Heart right ventricle (tissue), 16 donors: ENCODE results near the gene CHRNA1. TPM values are rescaled to one million over a fixed set of nuclear protein-coding genes. Genes with fewer than 3 reads are reported as not detected.

Experiments
- ATAC-seq, 8 donors: fragments of 200-7000 bp; cut with Tn5 transposase; one replicate each; pipeline ENCODE4 v1.9.1; 2020; ENCODE audit warnings: mild to moderate bottlenecking in 8 of 8, moderate library complexity in 8 of 8, moderate number of reproducible peaks in 1 of 8
- DNase-seq, 2 donors: peaks; one replicate each; pipeline ENCODE4 v3.0.0-alpha.2; 2020
- H3K27ac ChIP-seq, 10 donors: fragments of 200-600 bp; sonication (generic) in 2 of 10; one replicate each; pipeline versions ENCODE4 v1.5.0 to v1.8.0; 2020 to 2022; ENCODE audit warnings: mild to moderate bottlenecking in 3 of 10
- H3K27me3 ChIP-seq, 7 donors: fragments of 200-600 bp; one replicate each; pipeline ENCODE4 v1.8.0; 2021 to 2022; ENCODE audit warnings: mild to moderate bottlenecking in 2 of 7
- H3K36me3 ChIP-seq, 9 donors: fragments of 200-600 bp; sonication (generic) in 1 of 9; one replicate each; pipeline versions ENCODE4 v1.5.0 to v1.8.0; 2020 to 2022; ENCODE audit warnings: mild to moderate bottlenecking in 2 of 9
- H3K4me1 ChIP-seq, 9 donors: fragments of 200-600 bp; sonication (generic) in 1 of 9; one replicate each; pipeline versions ENCODE4 v1.5.0 to v1.8.0; 2020 to 2022; ENCODE audit warnings: mild to moderate bottlenecking in 4 of 9
- H3K4me3 ChIP-seq, 10 donors: fragments of 200-600 bp; sonication (generic) in 2 of 10; one replicate each; pipeline versions ENCODE4 v1.5.0 to v1.8.0; 2020 to 2022; ENCODE audit warnings: mild to moderate bottlenecking in 7 of 10, moderate library complexity in 2 of 10
- H3K9me3 ChIP-seq, 11 donors: fragments of 200-600 bp in 10 of 11; sonication (generic) in 2 of 11; one replicate each; pipeline versions ENCODE4 v1.5.0 to v1.8.0; 2013 to 2022; ENCODE audit warnings: mild to moderate bottlenecking in 2 of 11, control low read depth in 1 of 11, moderate library complexity in 1 of 11
- CTCF ChIP-seq, 9 donors: fragments of 200-600 bp; sonication (generic) in 2 of 9; IDR thresholded peaks; one replicate each; pipeline versions ENCODE4 v1.5.0 to v1.8.0; 2021 to 2022; ENCODE audit warnings: antibody characterized with exemption in 9 of 9, mild to moderate bottlenecking in 5 of 9, moderate library complexity in 1 of 9
- WGBS, 2 donors: extraction: QIAGEN DNeasy Blood & Tissue Kit; methylation state at CpG; one replicate each; pipeline ENCODE4 v1.1.7; 2013; ENCODE audit warnings: inconsistent platforms in 1 of 2; 5-methylcytosine and 5-hydroxymethylcytosine counted together
- intact Hi-C, 10 donors: fragments of 100-400 bp; cut with DNase I; formaldehyde crosslinking; loops; one replicate each; pipeline versions ENCODE4 v1.11.1 to v1.14.2; 2022
- polyA plus RNA-seq, 2 donors: library from polyadenylated mRNA; stranded (reverse); fragments of 200-250 nt; gene quantifications; one replicate each; pipeline ENCODE4 v1.2.3, GENCODE V29; 2013
- total RNA-seq, 10 donors: library from RNA; stranded (reverse); fragmentation: NEBNext Ultra II Directional in 3 of 10; extraction: Animal tissue kit (Norgen Biotek cat#: 25700) in 3 of 10; gene quantifications; one replicate each; pipeline versions ENCODE4 v1.2.1 to v1.2.4, GENCODE V29; 2021 to 2023
- donor health status: Arrhythmogenic right ventricular cardiomyopathy.
- donor health status: ischemic (EF 13 %, LVEDD 7.1; RV severe dilation, severe dysfunction).
- donor health status: healthy with polysubstance abuse.
- donor health status: DM: no; HTN: yes; CAD: no.
- donor health status: DM: no; HTN: no; CAD: no.
- donor health status: ischemic (EF 25% LVEDD 6.9; RV normal size, moderate dysfunction).
- donor health status: ischemic (EF 25% LVEDD 5.7; RV mildly dilated, moderate dysfunction).
- donor health status: healthy.
- donor health status: DM: yes; HTN: yes; CAD: no.
- donor health status: Ischemic cardiomyopathy.
- donor health status: ischemic (EF 35%, LVEDD 5.7; RV mildly dilated, moderate dysfunction).
- donor health status: nonischemic (EF 11% LVEDD 7.7; RV severe dilation, severe dysfunction).
- donor health status: DM: yes; HTN: yes; CAD: no.
- donor health status: PGD.
- donor health status: ischemic (EF 29% LVEDD 5.4; RV normal size, mild dysfunction).
- donor health status: nonischemic (EF 23%, LVEDD 6.1; RV moderate dilation, normal function).

Gene CHRNA1
- total and polyA plus RNA-seq, 12 donors = 0.07 to 1.3 (median 0.50) TPM; not detected in 5

- no peak for ATAC-seq
- peaks cover 0 to 2% (median 0%) of the 10 kb centered on the region in 7 donors for H3K27me3 ChIP-seq
- peaks cover 0 to 7% (median 0%) of the 10 kb centered on the region in 9 donors for H3K4me1 ChIP-seq
- no peaks in the 10 kb centered on the region for H3K9me3 ChIP-seq
- DNase-seq = no peak
- 86 to 93% methylated on average over 8 of the region's 8 CpGs for WGBS, 2 donors
- TF ChIP-seq CTCF (IDR thresholded peaks at IDR 0.05) = no peak
- H3K36me3 ChIP-seq = no peaks in the 10 kb centered on the region
- no peak overlapping the region for H3K27ac ChIP-seq
- no peak overlapping the region for H3K4me3 ChIP-seq
- intact Hi-C loops = no loop called here
These were observed 26.7 kb upstream of the CHRNA1 start for GRCh38 chr2:174791020-174791419.

GRCh38 chr2:174789001-174789400, 24.7 kb upstream of the CHRNA1 start:
- no peak overlapping the region for H3K27ac ChIP-seq
- H3K4me3 ChIP-seq = no peak overlapping the region
- peaks cover 0 to 9% (median 0%) of the 10 kb centered on the region in 9 donors for H3K4me1 ChIP-seq
- DNase-seq = no peak
- ATAC-seq = no peak
- no peak for TF ChIP-seq CTCF (IDR thresholded peaks at IDR 0.05)
- peaks cover 0 to 2% (median 0%) of the 10 kb centered on the region in 7 donors for H3K27me3 ChIP-seq
- H3K36me3 ChIP-seq = no peaks in the 10 kb centered on the region
- 90 to 91% methylated on average over 16 of the region's 16 CpGs for WGBS, 2 donors
- no peaks in the 10 kb centered on the region for H3K9me3 ChIP-seq
- intact Hi-C loops = no loop called here

- ATAC-seq (peak in 1 of 8 donors; percentile 7), DNase-seq (no peak)
- Histone ChIP-seq H3K4me1 (peaks cover 0 to 9% (median 0%) of the 10 kb centered on the region in 9 donors), H3K36me3 (no peaks in the 10 kb centered on the region), H3K27ac (peak overlapping the region in 1 of 10 donors; percentile 31), H3K27me3 (peaks cover 0 to 2% (median 0%) of the 10 kb centered on the region in 7 donors), H3K4me3 (no peak overlapping the region), H3K9me3 (no peaks in the 10 kb centered on the region)
- WGBS, 2 donors = 58 to 60% methylated on average over 13 to 15 of the region's 15 CpGs
- no peak for TF ChIP-seq CTCF (IDR thresholded peaks at IDR 0.05)
- intact Hi-C loops = no loop called here
These were observed 24.1 kb upstream of the CHRNA1 start for GRCh38 chr2:174788291-174788929.

GRCh38 chr2:174787487-174788205, 23.4 kb upstream of the CHRNA1 start:
- DNase-seq (no peak), ATAC-seq (peak in 1 of 8 donors; percentile 12)
- H3K27ac ChIP-seq = peak overlapping the region in 1 of 10 donors; percentile 31
- peaks cover 0 to 9% (median 0%) of the 10 kb centered on the region in 9 donors for H3K4me1 ChIP-seq
- H3K36me3 ChIP-seq = no peaks in the 10 kb centered on the region
- WGBS, 2 donors = 90 to 93% methylated on average over 5 of the region's 5 CpGs
- intact Hi-C loops = no loop called here
- no peak for TF ChIP-seq CTCF (IDR thresholded peaks at IDR 0.05)
- H3K9me3 ChIP-seq = no peaks in the 10 kb centered on the region
- peaks cover 0 to 2% (median 0%) of the 10 kb centered on the region in 7 donors for H3K27me3 ChIP-seq
- no peak overlapping the region for H3K4me3 ChIP-seq
